Measurements from ENCODE around the gene PIP4K2C. TPM values are rescaled to one million over a fixed set of nuclear protein-coding genes. Genes with fewer than 3 reads are reported as not detected.
"Not testable (repeated sequence)": the region's sequence is repeated elsewhere in the genome, so short reads cannot be mapped to it uniquely, and the experiment has no call there.

Gene PIP4K2C
- polyA plus RNA-seq, 1 experiment = 33.1 TPM

GRCh38 chr12:57641699-57642442 lies 50.9 kb downstream of the PIP4K2C start:
- no peak overlapping the region for H3K27ac ChIP-seq (ENCODE audit: low read depth, low read length)
- CTCF ChIA-PET = interaction anchor here (1.2 to 2.5 kb wide), 2 partner anchors 9 to 58 kb away, joined by 6 to 12 read pairs; partner anchors contain the start of gene B4GALNT1
- no peak for TF ChIP-seq CTCF (IDR thresholded peaks at IDR 0.05; ENCODE audit: low read depth, low read length)

GRCh38 chr12:57645990-57646658 lies 55.1 kb downstream of the PIP4K2C start:
- POLR2A ChIA-PET; H3K4me3 ChIP-seq (ENCODE audit: low read depth, low read length); H3K27ac ChIP-seq (ENCODE audit: low read depth, low read length); H3K27me3 ChIP-seq (ENCODE audit: control insufficient read depth, insufficient read depth, low read length); DNase-seq (ENCODE audit: low read depth, low spot score); CTCF ChIA-PET: not testable (repeated sequence)
- peaks cover 10% of the 10 kb centered on the region for H3K9me3 ChIP-seq (ENCODE audit: control insufficient read depth, insufficient read depth, low read length)

More at GRCh38 chr12:57641699-57642442, 50.9 kb downstream of the PIP4K2C start:
- POLR2A ChIA-PET = no interaction called here
- Histone ChIP-seq H3K4me3 (ENCODE audit: low read depth, low read length) (no peak overlapping the region), H3K9me3 (ENCODE audit: control insufficient read depth, insufficient read depth, low read length) (peaks cover 10% of the 10 kb centered on the region), H3K27me3 (ENCODE audit: control insufficient read depth, insufficient read depth, low read length) (peaks cover 9% of the 10 kb centered on the region)
- DNase-seq (ENCODE audit: low read depth, low spot score) = no peak

- H3K27ac ChIP-seq (ENCODE audit: low read depth, low read length); CTCF ChIA-PET: not testable (repeated sequence)
Observed at GRCh38 chr12:57646659-57647049, 55.7 kb downstream of the PIP4K2C start.

More at GRCh38 chr12:57646659-57647049, 55.7 kb downstream of the PIP4K2C start:
- H3K9me3 ChIP-seq (ENCODE audit: control insufficient read depth, insufficient read depth, low read length) = peaks cover 10% of the 10 kb centered on the region
- DNase-seq (ENCODE audit: low read depth, low spot score); H3K27me3 ChIP-seq (ENCODE audit: control insufficient read depth, insufficient read depth, low read length); H3K4me3 ChIP-seq (ENCODE audit: low read depth, low read length); POLR2A ChIA-PET: not testable (repeated sequence)

Other genes starting within 250 kb of the PIP4K2C start
- gene R3HDM2, start 160.1 kb upstream of the PIP4K2C start, polyA plus RNA-seq (2011; rRNA removed) = 19.3 and 20.0 TPM in 2 replicates
- not detected in 2 replicates for gene INHBC, start 156.4 kb upstream of the PIP4K2C start, polyA plus RNA-seq (2011; rRNA removed)
- gene INHBE, start 135.9 kb upstream of the PIP4K2C start, polyA plus RNA-seq (2011; rRNA removed) = 10.8 TPM in 2 replicates
- gene GLI1, start 131.4 kb upstream of the PIP4K2C start, polyA plus RNA-seq (2011; rRNA removed) = 8.3 and 9.7 TPM in 2 replicates
- 1.2 TPM in 2 replicates for gene ARHGAP9, start 111.3 kb upstream of the PIP4K2C start, polyA plus RNA-seq (2011; rRNA removed)
- 236 and 252 TPM in 2 replicates for gene MARS1, start 103.1 kb upstream of the PIP4K2C start, polyA plus RNA-seq (2011; rRNA removed)
- 64.9 and 69.0 TPM in 2 replicates for gene DDIT3, start 70.7 kb upstream of the PIP4K2C start, polyA plus RNA-seq (2011; rRNA removed)
- gene MBD6, start 68.4 kb upstream of the PIP4K2C start, polyA plus RNA-seq (2011; rRNA removed) = 3.3 and 4.9 TPM in 2 replicates
- gene DCTN2, start 44.0 kb upstream of the PIP4K2C start, polyA plus RNA-seq (2011; rRNA removed) = 146 and 160 TPM in 2 replicates
- gene KIF5A, start 41.1 kb upstream of the PIP4K2C start, polyA plus RNA-seq (2011; rRNA removed) = 0.38 and 0.45 TPM in 2 replicates
- gene DTX3, start 13.6 kb downstream of the PIP4K2C start, polyA plus RNA-seq (2011; rRNA removed) = 24.8 and 32.0 TPM in 2 replicates
- gene ARHGEF25, start 20.2 kb downstream of the PIP4K2C start, polyA plus RNA-seq (2011; rRNA removed) = 23.4 and 26.0 TPM in 2 replicates
- gene B4GALNT1, start 42.0 kb downstream of the PIP4K2C start, polyA plus RNA-seq (2011; rRNA removed) = 1.8 and 2.5 TPM in 2 replicates
- 309 and 310 TPM in 2 replicates for gene OS9, start 102.9 kb downstream of the PIP4K2C start, polyA plus RNA-seq (2011; rRNA removed)
- 0.02 and 0.06 TPM in 2 replicates for gene AGAP2, start 147.6 kb downstream of the PIP4K2C start, polyA plus RNA-seq (2011; rRNA removed)
- gene TSPAN31, start 153.8 kb downstream of the PIP4K2C start, polyA plus RNA-seq (2011; rRNA removed) = 32.7 and 45.9 TPM in 2 replicates
- gene CDK4, start 161.1 kb downstream of the PIP4K2C start, polyA plus RNA-seq (2011; rRNA removed) = 251 and 288 TPM in 2 replicates
- gene MARCHF9, start 163.9 kb downstream of the PIP4K2C start, polyA plus RNA-seq (2011; rRNA removed) = 3.6 and 3.7 TPM in 2 replicates
- 0.22 and 0.29 TPM in 2 replicates for gene CYP27B1, start 175.9 kb downstream of the PIP4K2C start, polyA plus RNA-seq (2011; rRNA removed)
- 20.1 and 23.5 TPM in 2 replicates for gene METTL1, start 180.9 kb downstream of the PIP4K2C start, polyA plus RNA-seq (2011; rRNA removed)
- 6.8 and 7.6 TPM in 2 replicates for gene EEF1AKMT3, start 181.4 kb downstream of the PIP4K2C start, polyA plus RNA-seq (2011; rRNA removed)
- gene TSFM, start 191.6 kb downstream of the PIP4K2C start, polyA plus RNA-seq (2011; rRNA removed) = 22.3 and 22.8 TPM in 2 replicates
- 3.5 and 4.7 TPM in 2 replicates for gene AVIL, start 227.5 kb downstream of the PIP4K2C start, polyA plus RNA-seq (2011; rRNA removed)

Data from AG04450 (cell line).